GM18907 (cell line): ENCODE data around the gene RFX4.

Experiments used
- ATAC-seq: cut with Tn5 transposase; IDR thresholded peaks from one replicate; pipeline ENCODE4 v1.9.1; 2021; ENCODE audit warnings: mild to moderate bottlenecking, moderate library complexity; ENCODE audit not compliant: unreplicated experiment

RFX4 gene

GRCh38 chr12:106758349-106759110, 175.7 kb downstream of the RFX4 start:
- ATAC-seq = no peak

GRCh38 chr12:106759526-106760183, 176.9 kb downstream of the RFX4 start:
- peak; percentile 28 for ATAC-seq

- peak; percentile 94 for ATAC-seq
Observed at GRCh38 chr12:106760184-106760531, 177.4 kb downstream of the RFX4 start.

- no peak for ATAC-seq
Observed at GRCh38 chr12:106764220-106764619, 181.4 kb downstream of the RFX4 start.

- no peak for ATAC-seq
Observed at GRCh38 chr12:106764738-106765137, 181.9 kb downstream of the RFX4 start.

GRCh38 chr12:106766393-106766826, 183.6 kb downstream of the RFX4 start:
- ATAC-seq = no peak

GRCh38 chr12:106767206-106767605, 184.4 kb downstream of the RFX4 start:
- ATAC-seq = no peak

GRCh38 chr12:106767954-106768822, 185.4 kb downstream of the RFX4 start:
- no peak for ATAC-seq

GRCh38 chr12:106769078-106769477, 186.3 kb downstream of the RFX4 start:
- no peak for ATAC-seq

- no peak for ATAC-seq
Observed at GRCh38 chr12:106769546-106769945, 186.7 kb downstream of the RFX4 start.

- ATAC-seq = no peak
Observed at GRCh38 chr12:106771425-106771824, 188.6 kb downstream of the RFX4 start.

GRCh38 chr12:106773286-106774004, 190.6 kb downstream of the RFX4 start:
- ATAC-seq = no peak

GRCh38 chr12:106774005-106774807, 191.4 kb downstream of the RFX4 start, which contains the start of gene RIC8B:
Gene RIC8B, plus strand, starts transcription at chr12:106774682. Its CDS starts 64 bp downstream, at chr12:106774746.
- peak; percentile 90 for ATAC-seq

GRCh38 chr12:106774808-106775524, 192.2 kb downstream of the RFX4 start:
- ATAC-seq = peak; percentile 3

GRCh38 chr12:106776897-106777296, 194.1 kb downstream of the RFX4 start:
- no peak for ATAC-seq

GRCh38 chr12:106780010-106780631, 197.3 kb downstream of the RFX4 start:
- ATAC-seq = no peak

- no peak for ATAC-seq
Observed at GRCh38 chr12:106782619-106783018, 199.8 kb downstream of the RFX4 start.

GRCh38 chr12:106783515-106783914, 200.7 kb downstream of the RFX4 start:
- no peak for ATAC-seq

GRCh38 chr12:106790020-106790419, 207.2 kb downstream of the RFX4 start:
- ATAC-seq = no peak
